AG04450 (cell line): ENCODE results near the gene RPL12. TPM values are rescaled to one million over a fixed set of nuclear protein-coding genes. Genes with fewer than 3 reads are reported as not detected.

ENCODE experiments used
- CTCF ChIA-PET: fragments of 300-600, 350-600 bp; formaldehyde crosslinking; extraction: SDS; loops from one replicate; lab custom pipeline; 2022; ENCODE audit warnings: antibody characterized with exemption, inconsistent platforms; lab: Charles Lee
- POLR2A ChIA-PET: fragments of 350-600 bp; formaldehyde crosslinking; extraction: SDS; loops from one replicate; lab custom pipeline; 2021; ENCODE audit warnings: antibody characterized with exemption, inconsistent platforms; lab: Yijun Ruan, JAX
- DNase-seq: peaks from one replicate; pipeline ENCODE4 v3.0.0-alpha.2; 2011; ENCODE audit warnings: low read depth, low spot score
- H3K27ac ChIP-seq: one replicate; pipeline ENCODE4 v1.5.1; 2012; ENCODE audit warnings: low read depth, low read length, control low read depth
- H3K27me3 ChIP-seq: one replicate; pipeline ENCODE4 v1.6.0; 2012; ENCODE audit warnings: low read length; ENCODE audit not compliant: control insufficient read depth, insufficient read depth
- H3K4me3 ChIP-seq: 2 replicates; pipeline ENCODE4 v1.5.1; 2011; ENCODE audit warnings: mild to moderate bottlenecking, low read depth, low read length, control low read depth
- H3K9me3 ChIP-seq: 2 replicates; pipeline ENCODE4 v1.5.1; 2012; ENCODE audit warnings: low read length; ENCODE audit not compliant: control insufficient read depth, insufficient read depth
- CTCF ChIP-seq: IDR thresholded peaks from 2 replicates; pipeline ENCODE4 v1.5.1; 2011; ENCODE audit warnings: low read depth, low read length, control low read depth, inconsistent platforms
- polyA plus RNA-seq: library from polyadenylated mRNA; depleted of rRNA; stranded (reverse); fragments of >200 nt; gene quantifications from 2 replicates; pipeline ENCODE4 v1.2.3, GENCODE V29; 2011; rRNA removed
- small RNA-seq: library from RNA; depleted of rRNA; stranded (forward); fragments of <200 nt; gene quantifications from one replicate; pipeline ENCODE3, GENCODE V24; 2012; ENCODE audit warnings: low read depth; ENCODE audit not compliant: insufficient read length

The RPL12 gene
- polyA plus RNA-seq, 1 experiment: 2,379 TPM

- no peak for TF ChIP-seq CTCF
- DNase-seq: no peak
- CTCF ChIA-PET: interaction anchor here (1.1 to 1.6 kb wide), 2 partner anchors 115 to 458 kb away, joined by 3 to 4 read pairs; no protein-coding TSS in a partner anchor
- Histone ChIP-seq H3K27me3 (peaks cover 9% of the 10 kb centered on the region), H3K9me3 (peaks cover 3% of the 10 kb centered on the region; the same call in 1 of the 2 replicates), H3K27ac (no peak overlapping the region), H3K4me3 (peak overlapping the region; percentile 66)
- POLR2A ChIA-PET: interaction anchor here (0.9 kb wide), 1 partner anchor 25 kb away, joined by 3 read pairs; the partner anchor contains the start of gene ZNF79
These were observed 52.9 kb downstream of the RPL12 start for GRCh38 chr9:127398275-127398647.

Small RNA genes lying within 50 kb of the gene (small RNA-seq; reads per million reads assigned to genes)
- gene RF00019 (not detected), gene SNORA65 (74.5 reads per million, percentile 88 among the genes with 10 or more reads in this experiment)

Other genes starting within 250 kb of the RPL12 start
- 2.2 and 2.7 TPM in 2 replicates for gene GARNL3, start 186.6 kb downstream of the RPL12 start, polyA plus RNA-seq
- gene SLC2A8, start 54.2 kb downstream of the RPL12 start, polyA plus RNA-seq: 5.4 and 6.3 TPM in 2 replicates
- gene ZNF79, start 27.0 kb downstream of the RPL12 start, polyA plus RNA-seq: 5.2 and 5.6 TPM in 2 replicates
- 3.4 and 4.8 TPM in 2 replicates for gene LRSAM1, start 104 bp upstream of the RPL12 start, polyA plus RNA-seq
- 19.8 and 25.0 TPM in 2 replicates for gene STXBP1, start 160.9 kb upstream of the RPL12 start, polyA plus RNA-seq